Neural cell (in vitro differentiated cells): ENCODE results near the gene TOP2B.

Source experiments
- EZH2 ChIP-seq: fragments of 200-600, 300-800 bp; shearing (Covaris generic), sonication (generic); IDR thresholded peaks from 2 replicates; pipeline ENCODE4 v1.6.1; 2014; ENCODE audit warnings: antibody characterized with exemption, low read length, borderline replicate concordance, mild to moderate bottlenecking; ENCODE audit not compliant: insufficient read depth, poor library complexity, severe bottlenecking
- TF ChIP-seq, protein P1 (sequence below): fragments of 450-650 bp; IDR thresholded peaks from 2 replicates; pipeline ENCODE4 v1.5.1; 2014; ENCODE audit warnings: antibody characterized with exemption, mild to moderate bottlenecking, moderate library complexity; ENCODE audit not compliant: poor library complexity, severe bottlenecking

DNA sequence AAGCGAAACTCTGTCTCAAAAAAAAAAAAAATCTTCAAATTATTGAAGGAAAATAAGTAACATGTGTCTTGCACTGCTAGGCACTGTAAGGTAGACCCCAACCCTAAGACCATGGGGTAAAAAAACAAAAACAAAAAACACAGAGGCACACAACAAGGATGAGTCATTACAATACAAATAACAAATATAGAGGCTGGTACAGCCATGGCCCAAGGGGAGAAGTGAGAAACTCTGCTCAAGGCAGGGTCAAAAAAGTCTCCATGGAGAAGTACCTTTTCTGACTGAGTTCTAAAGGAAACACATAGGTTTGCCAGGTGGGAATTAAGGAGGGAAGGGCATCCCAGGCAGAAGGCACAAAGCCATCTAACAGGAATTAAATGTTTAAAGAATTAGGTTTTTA is 54.5 kb downstream of the TOP2B start:
- TF ChIP-seq, protein P1, sequence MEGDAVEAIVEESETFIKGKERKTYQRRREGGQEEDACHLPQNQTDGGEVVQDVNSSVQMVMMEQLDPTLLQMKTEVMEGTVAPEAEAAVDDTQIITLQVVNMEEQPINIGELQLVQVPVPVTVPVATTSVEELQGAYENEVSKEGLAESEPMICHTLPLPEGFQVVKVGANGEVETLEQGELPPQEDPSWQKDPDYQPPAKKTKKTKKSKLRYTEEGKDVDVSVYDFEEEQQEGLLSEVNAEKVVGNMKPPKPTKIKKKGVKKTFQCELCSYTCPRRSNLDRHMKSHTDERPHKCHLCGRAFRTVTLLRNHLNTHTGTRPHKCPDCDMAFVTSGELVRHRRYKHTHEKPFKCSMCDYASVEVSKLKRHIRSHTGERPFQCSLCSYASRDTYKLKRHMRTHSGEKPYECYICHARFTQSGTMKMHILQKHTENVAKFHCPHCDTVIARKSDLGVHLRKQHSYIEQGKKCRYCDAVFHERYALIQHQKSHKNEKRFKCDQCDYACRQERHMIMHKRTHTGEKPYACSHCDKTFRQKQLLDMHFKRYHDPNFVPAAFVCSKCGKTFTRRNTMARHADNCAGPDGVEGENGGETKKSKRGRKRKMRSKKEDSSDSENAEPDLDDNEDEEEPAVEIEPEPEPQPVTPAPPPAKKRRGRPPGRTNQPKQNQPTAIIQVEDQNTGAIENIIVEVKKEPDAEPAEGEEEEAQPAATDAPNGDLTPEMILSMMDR, result no peak
- no peak for TF ChIP-seq EZH2
